Kidney capillary endothelial cell (primary cell): Measurements from ENCODE around the gene COQ8A.
"Not testable (repeated sequence)": the region's sequence is repeated elsewhere in the genome, so short reads cannot be mapped to it uniquely, and the experiment has no call there.

Source experiments
- DNase-seq: peaks from one replicate; pipeline ENCODE4 v3.0.0-alpha.2; 2018; ENCODE audit warnings: low spot score

COQ8A gene

DNA sequence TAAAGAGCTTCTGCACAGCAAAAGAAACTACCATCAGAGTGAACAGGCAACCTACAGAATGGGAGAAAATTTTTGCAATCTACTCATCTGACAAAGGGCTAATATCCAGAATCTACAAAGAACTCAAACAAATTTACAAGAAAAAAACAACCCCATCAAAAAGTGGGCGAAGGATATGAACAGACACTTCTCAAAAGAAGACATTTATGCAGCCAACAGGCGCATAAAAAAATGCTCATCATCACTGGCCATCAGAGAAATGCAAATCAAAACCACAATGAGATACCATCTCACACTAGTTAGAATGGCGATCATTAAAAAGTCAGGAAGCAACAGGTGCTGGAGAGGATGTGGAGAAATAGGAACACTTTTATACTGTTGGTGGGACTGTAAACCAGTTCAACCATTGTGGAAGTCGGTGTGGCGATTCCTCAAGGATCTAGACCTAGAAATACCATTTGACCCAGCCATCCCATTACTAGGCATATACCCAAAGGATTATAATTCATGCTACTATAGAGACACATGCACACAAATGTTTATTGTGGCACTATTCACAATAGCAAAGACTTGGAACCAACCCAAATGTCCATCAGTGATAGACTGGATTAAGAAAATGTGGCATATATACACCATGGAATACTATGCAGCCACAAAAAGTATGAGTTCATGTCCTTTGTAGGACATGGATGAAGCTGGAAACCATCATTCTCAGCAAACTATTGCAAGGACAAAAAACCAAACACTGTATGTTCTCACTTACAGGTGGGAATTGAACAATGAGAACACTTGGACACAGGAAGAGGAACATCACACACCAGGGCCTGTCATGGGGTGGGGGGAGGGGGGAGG lies 10.6 kb upstream of the COQ8A start:
- DNase-seq: not testable (repeated sequence)

DNA sequence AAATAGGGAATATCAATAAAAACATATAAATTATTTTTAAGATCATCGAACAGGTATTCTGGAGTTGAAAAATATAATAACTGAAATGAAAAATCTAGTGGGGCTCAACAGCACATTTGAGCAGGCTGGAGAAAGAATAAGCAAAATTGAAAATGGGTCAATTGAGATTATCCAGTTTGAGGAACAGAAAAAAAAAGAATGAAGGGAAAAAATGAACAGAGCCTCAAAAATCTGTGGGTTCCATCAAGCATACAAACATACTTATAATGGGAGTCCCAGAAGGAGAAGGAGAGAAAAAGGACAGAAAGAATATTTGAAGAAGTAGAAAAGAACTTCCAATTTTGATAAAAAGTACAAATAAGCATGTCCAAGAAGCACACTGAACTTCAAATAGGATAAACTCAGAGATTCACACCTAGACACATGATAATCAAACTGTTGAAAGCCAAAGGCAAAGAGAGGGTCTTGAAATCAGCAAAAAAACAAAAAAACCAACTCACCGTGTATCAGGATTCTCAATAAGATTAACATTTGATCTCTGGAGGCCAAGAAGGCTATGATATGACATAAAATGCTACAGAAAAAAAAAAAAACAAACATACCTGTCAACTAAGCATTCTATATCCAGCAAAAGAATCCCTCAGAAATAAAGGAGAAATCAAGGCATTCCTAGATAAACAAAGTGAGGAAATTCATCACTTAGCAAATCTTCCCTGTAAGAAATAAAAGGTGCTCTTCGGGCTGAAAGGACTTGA lies 5.4 kb upstream of the COQ8A start:
- DNase-seq: no peak

DNA sequence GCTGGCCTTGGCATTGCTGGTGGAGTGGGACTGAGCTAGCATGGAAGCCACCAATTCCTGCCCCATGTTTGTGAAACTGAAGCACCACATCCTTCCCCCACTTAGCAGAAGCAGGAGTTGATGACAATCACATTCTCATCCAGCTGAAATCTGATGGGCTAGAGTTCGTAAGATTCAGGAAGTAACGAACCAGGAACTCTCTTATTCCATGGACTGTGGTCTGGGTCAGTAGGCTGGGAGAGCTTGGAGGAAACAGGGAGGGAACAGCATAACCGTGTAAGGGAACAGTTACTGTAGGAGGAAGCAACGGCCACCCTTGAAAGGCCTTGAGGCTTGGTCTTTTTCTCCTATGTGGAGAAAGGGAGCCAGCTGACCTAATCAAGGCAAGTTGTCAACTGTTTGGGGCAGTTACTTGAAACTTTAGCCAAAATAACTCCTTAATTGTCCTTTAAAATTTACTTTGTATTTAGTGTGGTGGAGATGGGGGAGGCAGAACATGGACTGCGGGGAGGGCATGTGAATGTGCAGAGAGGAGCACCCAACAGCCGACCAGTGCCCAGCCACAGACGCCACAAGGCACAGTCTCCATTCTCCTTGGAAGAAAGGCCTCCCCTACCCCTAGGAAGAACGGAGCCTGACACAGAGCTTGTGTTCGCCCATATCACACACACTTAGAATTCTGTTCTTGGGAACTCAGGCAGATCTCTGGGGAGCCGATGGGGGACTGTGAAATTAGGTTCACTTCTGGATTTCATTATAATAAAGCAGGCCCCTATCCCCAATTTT lies 2.0 kb upstream of the COQ8A start:
- DNase-seq: no peak

DNA sequence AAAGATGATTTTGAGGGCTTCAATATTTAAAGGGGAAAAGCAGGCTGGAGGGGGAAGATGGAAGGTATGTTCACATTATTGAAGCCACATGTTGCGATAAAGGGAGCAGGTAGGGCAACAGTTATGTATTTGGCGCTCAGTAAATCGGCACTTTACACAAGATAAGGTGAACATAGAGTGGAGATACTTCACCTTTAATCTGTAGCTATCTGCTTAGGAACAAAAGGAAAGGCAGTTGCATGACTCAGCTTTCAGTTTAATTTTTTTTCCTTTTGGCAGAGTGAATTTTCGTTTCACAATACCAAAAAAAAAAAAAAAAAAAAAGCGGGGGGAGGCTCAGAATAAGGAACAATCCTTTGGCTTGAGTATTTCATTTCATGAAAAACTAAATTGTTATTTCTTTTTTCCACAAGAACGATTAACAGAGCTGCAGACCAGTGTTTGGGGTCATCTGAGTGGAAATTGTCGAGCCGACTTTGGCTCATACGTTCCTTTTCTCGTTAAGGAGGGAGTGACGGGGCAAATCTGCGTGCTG lies 1.1 kb upstream of the COQ8A start:
- DNase-seq: peak; percentile 16

DNA sequence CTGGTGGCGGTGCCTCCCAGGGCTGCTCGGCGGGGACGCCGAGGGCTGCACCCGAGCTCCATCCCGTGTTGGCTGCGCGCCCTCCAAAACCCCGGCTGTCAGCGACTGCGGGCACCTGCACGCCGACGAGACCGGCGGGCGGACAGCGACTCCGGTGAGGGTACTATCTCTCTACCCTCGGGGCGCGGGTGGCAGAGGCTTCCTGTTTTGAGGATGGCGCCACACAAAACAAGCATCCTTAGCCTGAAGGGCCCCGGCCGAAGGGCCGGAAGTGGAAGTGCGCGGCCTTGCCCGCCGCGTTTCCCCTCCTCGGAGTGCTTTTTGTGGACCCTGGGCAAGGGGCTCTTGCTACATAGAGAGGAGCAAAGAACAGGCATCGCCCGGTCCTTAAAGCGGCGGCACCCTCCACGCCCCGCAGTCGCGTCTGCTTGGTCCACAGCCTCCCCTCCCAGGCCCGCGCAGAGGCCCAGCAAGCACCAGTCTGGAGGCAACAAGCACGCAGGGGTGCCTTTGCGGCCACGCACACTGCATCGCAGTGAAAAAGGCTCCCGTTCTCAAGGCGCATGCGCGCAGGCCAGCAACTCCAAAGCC lies 561 bp upstream of the COQ8A start:
- peak; percentile 33 for DNase-seq

DNA sequence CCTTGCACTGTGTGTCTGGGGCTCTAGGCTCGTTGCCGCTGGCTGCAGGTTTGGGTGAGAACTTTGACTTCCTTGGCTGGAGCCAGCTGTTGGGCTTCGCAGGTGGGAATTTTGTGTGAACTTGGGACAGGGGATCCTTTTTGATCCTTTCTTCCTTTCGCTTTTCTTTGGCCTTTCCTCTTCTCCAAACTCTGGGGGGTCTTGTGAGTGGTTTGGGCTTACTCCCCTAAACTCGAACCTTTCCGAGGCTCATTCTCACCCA lies 643 bp downstream of the COQ8A start:
- DNase-seq: no peak

DNA sequence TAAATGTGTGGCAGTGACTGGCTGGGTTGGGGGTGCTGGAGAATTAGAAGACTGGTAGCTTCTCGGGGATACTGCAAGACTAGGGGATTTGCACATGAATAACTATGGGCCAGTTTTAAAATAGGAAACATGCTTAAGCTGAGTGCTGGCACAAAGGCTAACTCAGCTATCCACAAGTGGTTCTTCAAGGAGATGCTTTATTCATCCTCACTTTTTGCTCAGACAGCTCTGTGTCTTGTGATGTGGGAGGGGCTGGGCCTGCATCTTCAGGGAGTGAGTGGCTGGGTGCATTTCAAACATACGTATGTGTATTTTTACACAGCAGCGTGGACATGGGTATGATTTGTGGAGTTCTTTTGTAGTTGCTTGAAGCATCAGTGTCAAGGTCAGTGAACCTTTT lies 2.3 kb downstream of the COQ8A start:
- DNase-seq: no peak

DNA sequence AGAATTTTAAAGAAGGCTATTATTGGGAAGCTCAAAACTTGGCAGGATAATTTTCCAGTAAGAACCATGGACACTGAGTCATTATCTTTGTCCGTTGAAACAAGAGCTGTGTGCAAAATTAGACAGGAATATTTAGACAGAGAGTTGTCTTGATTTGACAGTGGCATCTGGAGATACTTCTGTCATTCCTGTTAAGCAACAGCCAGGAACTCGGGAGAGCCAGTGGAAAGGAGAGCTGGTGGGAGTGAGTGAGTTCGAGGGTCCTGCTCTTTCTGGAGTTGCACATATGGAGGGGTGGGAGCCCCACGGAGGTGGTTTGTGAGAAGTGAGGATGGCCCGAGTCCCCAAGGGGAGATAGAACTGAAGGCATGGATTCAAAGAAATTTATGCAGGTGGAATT lies 3.1 kb downstream of the COQ8A start:
- no peak for DNase-seq

DNA sequence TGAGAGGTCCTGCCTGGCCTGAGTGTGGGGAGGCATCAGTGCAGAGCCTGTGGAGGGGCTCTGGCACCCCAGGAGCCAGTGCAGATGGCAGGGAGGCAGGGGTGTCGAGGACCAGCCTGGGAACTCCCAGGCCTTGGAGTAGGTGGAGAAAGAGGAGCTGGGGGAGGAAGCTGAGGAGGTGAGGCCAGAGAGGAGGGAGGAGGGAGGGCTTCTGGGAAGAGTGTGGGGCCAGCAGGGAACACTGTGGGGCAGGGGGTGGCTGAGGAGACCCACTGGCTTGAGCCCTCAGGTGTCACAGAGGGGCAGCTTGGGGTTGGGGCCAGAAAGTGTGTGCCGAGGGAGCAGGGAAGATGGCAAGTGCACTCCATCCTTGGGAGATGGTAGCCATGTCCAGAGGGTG lies 3.8 kb downstream of the COQ8A start:
- no peak for DNase-seq

DNA sequence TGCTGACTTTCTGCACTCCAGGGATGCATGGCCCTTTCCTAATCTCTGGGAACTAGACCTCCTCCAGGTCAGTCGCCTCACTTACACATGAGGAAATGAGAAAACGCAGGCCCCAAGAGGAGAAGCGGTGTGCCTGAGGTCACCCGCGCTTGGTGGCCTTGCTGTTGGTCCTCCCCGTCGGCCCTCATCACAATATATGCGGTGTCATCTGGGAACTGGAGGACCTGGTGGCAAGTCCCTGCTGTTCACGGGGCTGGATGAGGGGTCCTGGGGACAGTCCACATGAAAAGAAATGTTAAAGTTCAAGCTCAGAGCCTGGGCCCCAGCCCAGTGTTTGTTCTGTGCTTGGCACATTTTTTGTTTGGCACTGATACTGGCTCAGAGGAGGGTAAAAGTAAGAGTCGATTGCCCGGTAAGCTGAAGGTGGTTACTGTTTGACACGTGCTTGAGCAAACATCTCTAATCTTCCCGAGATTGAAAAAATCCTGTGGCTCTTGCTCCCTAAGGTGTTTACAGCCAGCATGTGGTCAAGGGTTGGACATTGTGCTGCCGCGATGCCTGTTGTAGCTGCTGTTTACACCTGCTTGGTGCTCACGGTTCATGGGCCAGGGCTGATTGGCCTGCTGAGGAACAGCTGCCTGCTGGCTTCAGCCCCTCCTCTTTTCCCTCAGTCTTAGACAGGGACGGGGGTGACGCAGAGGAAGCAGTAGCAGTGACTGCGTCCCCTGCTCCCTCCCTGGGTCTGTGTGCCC lies 5.2 kb downstream of the COQ8A start:
- DNase-seq: no peak

DNA sequence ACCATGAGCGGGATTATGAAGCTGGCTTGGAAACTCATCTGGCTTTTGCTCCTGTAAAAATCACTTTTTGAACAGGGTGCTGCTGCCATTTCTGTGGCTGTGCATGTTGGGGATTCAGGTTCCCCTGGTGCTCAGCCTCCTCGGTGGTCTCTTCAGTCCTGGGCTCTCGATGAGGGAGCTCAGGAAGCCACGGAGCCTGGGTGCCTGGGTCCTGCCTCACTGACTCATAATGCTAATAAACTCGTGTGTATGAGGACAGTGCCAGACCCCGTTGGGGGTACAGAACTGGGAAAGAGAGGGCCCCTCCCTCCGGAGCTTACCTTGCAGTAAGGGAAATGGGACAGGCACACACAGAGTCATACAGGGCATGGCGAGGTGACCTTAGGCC lies 5.8 kb downstream of the COQ8A start:
- DNase-seq: no peak

DNA sequence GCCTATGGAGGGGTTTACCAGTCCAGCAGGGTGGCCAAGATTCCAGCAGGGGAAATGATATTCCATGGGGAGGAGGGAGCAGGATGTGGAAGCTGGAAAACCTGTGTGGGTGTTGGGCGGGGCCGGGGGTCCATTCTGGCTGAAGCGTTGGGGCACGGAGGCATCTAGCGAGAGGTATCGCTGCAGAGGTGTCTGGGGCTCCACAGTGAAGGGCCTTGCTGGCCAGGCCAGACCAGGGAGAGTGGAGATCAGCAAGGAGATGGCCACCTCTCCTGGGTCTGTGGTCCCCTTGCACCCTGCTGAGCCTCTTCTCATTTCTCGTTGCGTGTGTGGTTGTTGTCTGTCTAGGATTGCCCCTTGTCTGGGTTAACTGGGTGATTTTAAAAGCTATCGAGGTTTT lies 6.2 kb downstream of the COQ8A start:
- DNase-seq: no peak

DNA sequence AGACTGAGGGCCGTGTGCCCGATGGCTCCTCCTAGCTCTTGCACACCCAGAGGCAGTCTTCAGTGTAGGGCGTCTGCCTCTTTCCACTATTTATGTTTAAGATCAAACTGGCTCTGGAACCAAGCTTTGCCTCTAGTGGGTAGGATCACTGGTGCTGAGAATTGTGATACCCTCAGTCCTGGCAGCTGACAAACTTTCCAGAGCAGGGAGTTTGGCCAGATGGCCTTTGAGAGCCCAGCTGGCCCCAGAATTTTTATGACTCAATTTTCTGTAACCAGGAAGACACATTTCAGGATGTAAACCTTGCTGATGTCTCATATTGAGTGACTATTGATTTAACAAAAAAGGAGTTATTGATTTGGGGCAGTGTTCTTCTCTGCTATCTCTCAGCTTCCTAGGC lies 6.7 kb downstream of the COQ8A start:
- no peak for DNase-seq

DNA sequence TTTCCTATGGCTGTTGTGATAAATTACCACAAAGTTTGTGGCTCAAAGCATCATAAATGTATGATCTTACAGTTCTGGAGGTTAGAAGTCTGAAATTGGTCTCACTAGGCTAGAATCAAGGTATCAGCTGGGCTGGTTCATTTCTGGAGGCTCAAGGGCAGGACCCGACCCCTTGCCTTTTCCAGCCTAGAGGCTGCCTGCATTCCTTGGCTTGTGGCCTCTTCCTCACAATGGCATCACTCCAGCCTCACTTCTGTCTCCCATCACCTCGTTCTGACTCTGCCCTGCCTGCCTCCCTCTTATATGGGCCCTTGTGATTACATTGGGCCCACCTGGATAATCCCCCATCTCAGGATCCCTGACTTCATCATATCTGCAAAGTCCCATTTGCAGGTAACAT lies 8.0 kb downstream of the COQ8A start:
- no peak for DNase-seq

DNA sequence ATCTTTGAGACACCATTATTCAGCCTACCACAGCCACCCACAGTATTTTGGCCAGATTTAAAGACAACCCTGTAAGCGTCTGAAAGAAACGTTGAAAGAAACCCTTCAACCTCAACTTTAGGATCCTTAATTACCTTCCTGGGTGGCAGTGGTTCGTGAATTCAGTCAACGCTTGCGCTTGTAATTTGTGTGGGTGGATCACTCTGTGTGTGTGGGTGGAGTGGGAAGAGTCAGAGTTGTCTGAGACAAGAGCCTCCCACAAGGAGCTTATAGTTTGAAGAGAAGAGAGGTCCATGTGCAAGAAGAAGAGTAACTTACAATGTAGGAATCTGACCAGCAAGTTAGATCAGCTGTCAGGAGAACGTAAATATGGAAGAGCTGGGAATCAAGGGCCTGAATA lies 8.4 kb downstream of the COQ8A start:
- no peak for DNase-seq

DNA sequence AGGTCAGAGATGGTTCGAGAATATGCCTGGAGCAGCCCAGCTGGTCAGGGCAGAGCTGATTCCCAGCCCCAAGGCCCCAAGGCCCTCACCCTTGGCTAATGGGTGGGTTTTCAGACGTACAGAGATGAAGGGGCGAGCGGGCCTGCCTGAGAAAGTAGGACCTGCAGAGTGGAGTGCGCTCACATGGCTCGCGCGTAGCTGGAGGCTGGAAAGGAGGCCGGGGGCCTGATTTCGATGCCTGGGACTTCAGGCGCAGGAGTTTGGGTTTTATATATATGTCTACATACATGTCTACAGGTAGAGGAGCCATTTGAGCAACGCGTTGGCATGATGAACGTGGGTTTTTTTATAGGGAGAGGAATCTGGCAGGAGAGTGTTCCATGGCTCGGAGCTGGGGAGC lies 8.9 kb downstream of the COQ8A start:
- DNase-seq: no peak

DNA sequence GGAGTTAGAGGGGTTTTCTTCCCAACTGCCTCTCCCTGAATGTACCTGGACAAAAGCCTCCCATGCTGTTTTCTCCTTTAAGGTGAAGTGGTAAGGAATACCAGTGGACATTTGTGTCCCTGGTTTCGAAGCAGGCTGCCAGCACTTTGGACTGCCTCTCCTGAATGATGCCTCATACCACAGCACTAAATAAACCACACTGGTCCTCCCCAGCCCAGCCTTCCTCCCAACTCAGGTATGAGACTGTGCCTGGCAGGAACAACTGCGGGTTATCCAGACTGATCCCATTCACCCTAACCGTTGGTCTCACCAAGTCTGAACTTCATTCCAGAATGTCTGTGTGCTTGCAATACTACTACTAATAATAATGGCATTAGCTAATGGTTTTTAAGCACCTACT lies 9.3 kb downstream of the COQ8A start:
- DNase-seq: no peak

DNA sequence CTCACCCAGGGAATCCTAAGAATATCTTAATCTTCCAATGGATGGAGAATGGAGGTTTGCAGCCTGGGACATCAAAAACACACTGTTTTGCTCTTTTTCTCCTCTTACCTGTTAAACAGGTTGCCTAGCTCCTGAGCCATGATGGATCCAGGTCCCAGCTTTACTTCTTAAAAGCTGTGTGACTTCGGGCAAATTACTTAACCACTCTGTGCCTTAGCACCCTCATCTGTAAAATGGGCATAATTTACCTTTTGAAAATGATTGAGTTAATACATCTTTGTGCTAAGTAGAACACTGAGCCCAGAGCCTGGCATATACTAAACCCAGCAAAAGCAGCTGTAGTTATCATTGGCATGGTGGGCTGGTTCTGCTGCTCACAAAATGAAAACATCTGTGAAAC lies 10.2 kb downstream of the COQ8A start:
- no peak for DNase-seq

DNA sequence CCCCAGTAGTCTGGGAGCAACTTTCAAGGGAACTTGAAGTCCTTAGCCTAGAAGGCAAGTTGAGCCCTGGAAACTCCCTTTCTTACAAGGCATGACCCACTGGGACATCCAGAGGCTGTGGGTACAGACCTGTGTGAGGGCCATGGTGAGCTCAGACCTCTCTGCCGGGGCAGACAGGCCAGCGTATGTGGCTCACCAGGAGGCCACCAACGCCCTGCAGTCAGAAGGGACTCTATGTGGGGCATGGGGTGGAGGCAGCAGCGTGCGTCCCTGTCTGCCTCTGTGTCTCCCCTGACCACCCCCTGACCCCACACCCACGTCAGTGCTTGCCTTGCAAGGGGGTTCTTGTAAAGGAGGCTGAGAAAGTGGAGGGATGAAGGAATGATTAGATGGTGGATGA lies 10.8 kb downstream of the COQ8A start:
- DNase-seq: no peak

DNA sequence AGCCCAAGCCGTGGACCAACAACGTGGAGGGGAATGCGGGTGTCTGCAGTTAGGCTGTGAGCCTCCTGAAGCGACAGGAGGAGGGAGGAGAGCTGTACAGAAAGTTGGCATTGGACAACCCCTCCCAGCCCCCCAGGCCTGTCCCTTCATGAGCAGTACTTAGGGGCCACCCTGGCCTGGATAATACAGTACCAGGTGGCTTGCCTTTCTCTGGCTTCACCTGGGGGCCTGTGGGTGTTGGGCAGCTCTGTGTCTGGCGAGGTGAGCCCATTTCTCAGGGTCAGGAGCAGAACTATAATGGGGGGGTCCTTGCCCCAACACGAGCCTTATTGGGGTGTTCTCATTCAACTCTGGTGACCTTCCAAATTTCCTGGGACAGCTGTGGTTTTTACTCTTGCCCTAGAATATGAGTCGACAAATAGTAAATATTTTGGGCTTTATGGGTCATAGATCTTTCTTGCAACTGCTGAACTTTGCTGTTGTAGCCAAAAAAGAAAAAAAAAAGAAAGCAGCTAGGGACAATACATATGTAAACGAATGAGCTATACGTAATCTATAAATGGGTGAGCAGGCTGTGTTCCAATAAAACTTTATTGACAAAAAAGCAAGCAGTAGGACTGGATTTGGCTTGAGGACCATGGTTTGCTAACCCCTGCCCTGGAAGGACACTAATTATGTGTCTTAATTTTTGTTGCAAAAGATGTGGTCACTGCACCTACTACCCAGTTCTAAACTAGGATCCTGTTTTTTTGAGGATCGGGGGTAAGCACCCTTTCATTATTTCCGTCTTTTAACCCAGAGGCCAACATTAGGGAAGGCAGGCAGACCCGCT lies 11.4 kb downstream of the COQ8A start:
- DNase-seq: no peak

DNA sequence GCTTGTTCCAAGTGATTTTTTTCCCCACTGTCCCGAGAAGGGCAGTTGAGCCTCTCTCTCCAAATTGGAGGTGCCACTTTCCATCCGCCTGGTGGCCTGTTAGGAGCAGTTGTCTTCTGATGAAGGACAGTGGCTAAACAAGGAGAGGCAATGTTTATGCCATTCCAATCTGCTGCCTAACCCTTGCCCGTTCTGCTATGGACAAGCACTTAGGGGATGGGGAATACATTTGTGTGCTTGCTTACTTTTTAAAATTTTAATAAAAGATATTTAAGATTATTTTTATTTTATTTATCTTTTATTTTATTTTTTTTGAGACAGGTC lies 12.0 kb downstream of the COQ8A start:
- DNase-seq: no peak
